Endothelial cell of umbilical vein (primary cell): Measurements from ENCODE around the gene RRP1. TPM values are rescaled to one million over a fixed set of nuclear protein-coding genes. Genes with fewer than 3 reads are reported as not detected.

Source experiments
- BruUV-seq: library from RNA; stranded (reverse); fragments of 400-500 nt; replicated peaks from 2 replicates; lab custom pipeline; 2021; lab: Mats Ljungman, UMichigan
- CTCF ChIA-PET: fragments of 300-600, 350-600 bp; sonication (Branson Sonifier 250); formaldehyde crosslinking; loops from one replicate; lab custom pipeline; 2021; ENCODE audit warnings: antibody characterized with exemption, inconsistent platforms; lab: Charles Lee
- POLR2A ChIA-PET: fragments of 300-600, 350-600 bp; sonication (Branson Sonifier 250); formaldehyde crosslinking; loops from one replicate; lab custom pipeline; 2021; ENCODE audit warnings: antibody characterized with exemption, inconsistent platforms; lab: Charles Lee
- DNase-seq: peaks from one replicate; pipeline ENCODE4 v3.0.0-alpha.2; 2011; ENCODE audit warnings: low read depth, low spot score
- FAIRE-seq: peaks from 2 replicates; lab custom pipeline; 2011; peaks lifted over from hg19 to GRCh38; lab: Jason Lieb, UNC
- H2AFZ ChIP-seq: 2 replicates; pipeline ENCODE4 v1.6.0; 2012; ENCODE audit warnings: low read depth, low read length, control low read depth, inconsistent platforms
- H3K27ac ChIP-seq: 2 replicates; pipeline ENCODE4 v1.5.1; 2011; ENCODE audit warnings: low read depth, mild to moderate bottlenecking, control low read depth, low read length, moderate library complexity; ENCODE audit not compliant: insufficient read depth
- H3K27me3 ChIP-seq, 2 experiments: 2 replicates each; pipeline versions ENCODE4 v1.6.0 to v1.6.1; 2011; ENCODE audit warnings: low read length in 2 of 2, mixed read lengths in 1 of 2; ENCODE audit not compliant: control insufficient read depth in 2 of 2, insufficient read depth in 2 of 2
- H3K36me3 ChIP-seq, 2 experiments: 2 replicates in 1 of 2; 3 replicates in 1 of 2; pipeline ENCODE4 v1.5.1; 2011; ENCODE audit warnings: low read length in 2 of 2, mild to moderate bottlenecking in 1 of 2, moderate library complexity in 1 of 2; ENCODE audit not compliant: control insufficient read depth in 2 of 2, insufficient read depth in 2 of 2; ENCODE audit errors: extremely low read depth in 1 of 2
- H3K4me1 ChIP-seq: 3 replicates; pipeline ENCODE4 v1.5.1; 2011; ENCODE audit warnings: mild to moderate bottlenecking, low read length; ENCODE audit not compliant: control insufficient read depth, insufficient read depth; ENCODE audit errors: extremely low read depth
- H3K4me2 ChIP-seq: 2 replicates; pipeline ENCODE4 v1.6.1; 2011; ENCODE audit warnings: low read length, control low read depth, mixed read lengths; ENCODE audit not compliant: insufficient read depth
- H3K4me3 ChIP-seq, 3 experiments: fragments of 200-600 bp in 1 of 3; sonication (generic), shearing (Covaris generic) in 1 of 3; replicated peaks in 1 of 3; 2 replicates each; pipeline ENCODE4 v1.5.1; 2011 to 2016; ENCODE audit warnings: control low read depth in 3 of 3, low read length in 3 of 3, mild to moderate bottlenecking in 2 of 3, inconsistent platforms in 1 of 3, low read depth in 1 of 3, moderate library complexity in 1 of 3; ENCODE audit not compliant: insufficient read depth in 1 of 3
- H3K79me2 ChIP-seq: 2 replicates; pipeline ENCODE4 v1.6.0; 2012; ENCODE audit warnings: low read length, inconsistent platforms; ENCODE audit not compliant: control insufficient read depth, insufficient read depth
- H3K9ac ChIP-seq: replicated peaks from 2 replicates; pipeline ENCODE3; 2011; ENCODE audit warnings: low read length, control low read depth; ENCODE audit not compliant: insufficient read depth; ENCODE audit errors: extremely low read depth
- H3K9me1 ChIP-seq: replicated peaks from 3 replicates; pipeline ENCODE4 v1.6.0; 2011; ENCODE audit warnings: mild to moderate bottlenecking, low read length; ENCODE audit not compliant: control insufficient read depth, insufficient read depth; ENCODE audit errors: extremely low read depth
- H3K9me3 ChIP-seq: replicated peaks from 2 replicates; pipeline ENCODE4 v1.5.1; 2012; ENCODE audit warnings: low read length, inconsistent platforms; ENCODE audit not compliant: control insufficient read depth, insufficient read depth
- H4K20me1 ChIP-seq: replicated peaks from 2 replicates; pipeline ENCODE3; 2011; ENCODE audit warnings: mild to moderate bottlenecking, low read length; ENCODE audit not compliant: control insufficient read depth, insufficient read depth; ENCODE audit errors: extremely low read depth
- CTCF ChIP-seq, 2 donors: IDR thresholded peaks; 1 replicate in 1 of 2; 2 replicates in 1 of 2; pipeline ENCODE4 v1.5.1; 2011; ENCODE audit warnings: low read length in 2 of 2, mild to moderate bottlenecking in 2 of 2, moderate library complexity in 2 of 2, control low read depth in 1 of 2, inconsistent platforms in 1 of 2, low read depth in 1 of 2; ENCODE audit not compliant: insufficient read depth in 1 of 2; ENCODE audit errors: extremely low read depth in 1 of 2
- EZH2 ChIP-seq: IDR thresholded peaks from 2 replicates; pipeline ENCODE4 v1.6.1; 2012; ENCODE audit warnings: borderline replicate concordance, low read depth, mild to moderate bottlenecking, moderate library complexity, low read length, inconsistent platforms; ENCODE audit not compliant: severe bottlenecking
- FOS ChIP-seq: IDR thresholded peaks from 2 replicates; pipeline ENCODE4 v1.6.1; 2011; ENCODE audit warnings: mild to moderate bottlenecking, low read length, moderate library complexity, borderline replicate concordance; ENCODE audit not compliant: insufficient read depth
- GATA2 ChIP-seq: IDR thresholded peaks from 2 replicates; pipeline ENCODE4 v1.7.0; 2011; ENCODE audit warnings: low read depth, mild to moderate bottlenecking, moderate library complexity, mixed read lengths, low read length; ENCODE audit not compliant: insufficient read length, insufficient read depth
- JUN ChIP-seq: IDR thresholded peaks from 2 replicates; pipeline ENCODE4 v1.6.1; 2011; ENCODE audit warnings: borderline replicate concordance, low read depth; ENCODE audit not compliant: insufficient read length, insufficient read depth
- MAX ChIP-seq: IDR thresholded peaks from 2 replicates; pipeline ENCODE4 v1.6.1; 2011; ENCODE audit not compliant: insufficient read depth, insufficient read length
- MYC ChIP-seq: IDR thresholded peaks from one replicate; pipeline ENCODE4 v1.6.1; 2011; ENCODE audit warnings: mild to moderate bottlenecking, low read depth, low read length
- POLR2A ChIP-seq: IDR thresholded peaks from 2 replicates; pipeline ENCODE4 v1.6.1; 2012; ENCODE audit warnings: low read depth, mild to moderate bottlenecking, control low read depth, low read length
- POLR2AphosphoS5 ChIP-seq: IDR thresholded peaks from 2 replicates; pipeline ENCODE4 v1.6.1; 2012; ENCODE audit warnings: low read depth, mild to moderate bottlenecking, control low read depth, low read length, moderate library complexity; ENCODE audit not compliant: insufficient read depth
- dilution Hi-C: fragments of 300-500 bp; cut with MboI; formaldehyde crosslinking; loops from one replicate; pipeline ENCODE4 v1.15.0; 2019; ENCODE audit warnings: low sequenced_read_pairs; ENCODE audit not compliant: extremely low pct_ligation_motif_present
- intact Hi-C: fragments of 100-400 bp; cut with micrococcal nuclease; formaldehyde crosslinking; loops from one replicate; pipeline ENCODE4 v1.10.0; 2022
- polyA plus RNA-seq, 4 experiments: library from polyadenylated mRNA; depleted of rRNA in 3 of 4; stranded (reverse) in 3 of 4; unstranded in 1 of 4; fragments of >200 nt; gene quantifications; 2 replicates each; pipeline versions ENCODE4 v1.2.1 to v1.2.3, GENCODE V29; 2011 to 2012; ENCODE audit warnings: missing spikeins in 1 of 4
- total RNA-seq: library from RNA; stranded (reverse); gene quantifications from 2 replicates; pipeline ENCODE4 v1.2.3, GENCODE V29; 2021

The RRP1 gene
- total and polyA plus RNA-seq, 2 donors (not counting 3 experiments of a cell fraction or from before 2014, with no cell fraction given), result 15.2 to 36.3 TPM

- POLR2A ChIA-PET, result no interaction called here
- Histone ChIP-seq H3K36me3 (peaks cover 13 to 67% of the 10 kb centered on the region in 2 experiments), H4K20me1 (no peaks in the 10 kb centered on the region), H3K9me1 (no peaks in the 10 kb centered on the region), H3K9ac (no peak overlapping the region), H3K4me3 (no peak overlapping the region), H3K27me3 (no peaks in the 10 kb centered on the region), H2AFZ (no peak overlapping the region), H3K4me1 (no peaks in the 10 kb centered on the region), H3K9me3 (no peaks in the 10 kb centered on the region), H3K4me2 (no peak overlapping the region), H3K79me2 (peaks cover 4% of the 10 kb centered on the region), H3K27ac (no peak overlapping the region)
- intact Hi-C loops, result no loop called here
- TF ChIP-seq JUN, result no peak
- no peak for TF ChIP-seq GATA2
- no peak for TF ChIP-seq EZH2
- TF ChIP-seq MYC, result no peak
- no peak for TF ChIP-seq MAX
- TF ChIP-seq POLR2AphosphoS5, result no peak
- TF ChIP-seq POLR2A, result no peak
- no peak for TF ChIP-seq CTCF (IDR thresholded peaks at IDR 0.05; ENCODE audit: extremely low read depth in 1 of 2, insufficient read depth in 1 of 2, low read depth in 1 of 2, low read length in 2 of 2)
- no peak for TF ChIP-seq FOS
- dilution Hi-C loops, result no loop called here
- no peak for DNase-seq
- no peak for FAIRE-seq
- CTCF ChIA-PET, result interaction anchor here (1.2 kb wide), 1 partner anchor 176 kb away, joined by 4 read pairs; no protein-coding TSS in a partner anchor
- no TSS peak for BruUV-seq
These were observed 10.0 kb downstream of the RRP1 start for GRCh38 chr21:43799301-43799840.
